ENCODE data around the gene AP2M1. TPM values are rescaled to one million over a fixed set of nuclear protein-coding genes. Genes with fewer than 3 reads are reported as not detected.

The AP2M1 gene
- total RNA-seq, 2 experiments from 2014 or later, result 147 to 158 TPM

- H3K27ac ChIP-seq (ENCODE audit: low read depth, low read length, poor library complexity, severe bottlenecking), result no peak overlapping the region
- H3K4me1 ChIP-seq (ENCODE audit: insufficient read depth, low read length, poor library complexity, severe bottlenecking), result peaks cover 7% of the 10 kb centered on the region
- H3K9me2 ChIP-seq (ENCODE audit: insufficient read depth, low read length), result no peaks in the 10 kb centered on the region
- no TSS peak for BruUV-seq (replicated peaks)
- H3K4me3 ChIP-seq (ENCODE audit: low read depth, low read length, poor library complexity, severe bottlenecking), result no peak overlapping the region
- no peaks in the 10 kb centered on the region for H3K36me3 ChIP-seq (ENCODE audit: insufficient read depth, low read length)
- no peak for TF ChIP-seq EZH2phosphoT487 (IDR thresholded peaks at IDR 0.05; ENCODE audit: borderline replicate concordance, low read depth, low read length)
- no peak for TF ChIP-seq CTCF (conservative IDR thresholded peaks at IDR 0.05; ENCODE audit: low read length)
- no peaks in the 10 kb centered on the region for H3K79me2 ChIP-seq (ENCODE audit: insufficient read depth, low read depth, low read length)
- intact Hi-C loops (cut with micrococcal nuclease; ENCODE audit: unreplicated experiment), result no loop called here
- no peaks in the 10 kb centered on the region for H4K20me1 ChIP-seq (ENCODE audit: insufficient read depth, low read length)
- no peak overlapping the region for H3K4me2 ChIP-seq (ENCODE audit: low read length)
- POLR2A ChIA-PET, result no interaction called here
- CTCF ChIA-PET (ENCODE audit: unreplicated experiment), result no interaction called here
- H3K9me3 ChIP-seq (ENCODE audit: low read length), result no peaks in the 10 kb centered on the region
- no peak overlapping the region for H2AFZ ChIP-seq (ENCODE audit: low read length)
- no peak for DNase-seq (ENCODE audit: low spot score)
Observed at GRCh38 chr3:184230603-184231528, 56.2 kb downstream of the AP2M1 start.

GRCh38 chr3:184231671-184232070 lies 57.0 kb downstream of the AP2M1 start:
- BruUV-seq (replicated peaks), result no TSS peak
- Histone ChIP-seq H4K20me1 (ENCODE audit: insufficient read depth, low read length) (no peaks in the 10 kb centered on the region), H3K36me3 (ENCODE audit: insufficient read depth, low read length) (no peaks in the 10 kb centered on the region), H2AFZ (ENCODE audit: low read length) (no peak overlapping the region), H3K27ac (ENCODE audit: low read depth, low read length, poor library complexity, severe bottlenecking) (no peak overlapping the region), H3K9me2 (ENCODE audit: insufficient read depth, low read length) (no peaks in the 10 kb centered on the region), H3K4me1 (ENCODE audit: insufficient read depth, low read length, poor library complexity, severe bottlenecking) (peaks cover 7% of the 10 kb centered on the region), H3K9me3 (ENCODE audit: low read length) (no peaks in the 10 kb centered on the region), H3K4me2 (ENCODE audit: low read length) (no peak overlapping the region), H3K4me3 (ENCODE audit: low read depth, low read length, poor library complexity, severe bottlenecking) (no peak overlapping the region), H3K79me2 (ENCODE audit: insufficient read depth, low read depth, low read length) (no peaks in the 10 kb centered on the region)
- CTCF ChIA-PET (ENCODE audit: unreplicated experiment), result no interaction called here
- intact Hi-C loops (cut with micrococcal nuclease; ENCODE audit: unreplicated experiment), result no loop called here
- DNase-seq (ENCODE audit: low spot score), result no peak
- POLR2A ChIA-PET, result interaction anchor here (0.6 kb wide), 1 partner anchor 308 kb away, joined by 3 read pairs; no protein-coding TSS in a partner anchor
- TF ChIP-seq EZH2phosphoT487 (IDR thresholded peaks at IDR 0.05; ENCODE audit: borderline replicate concordance, low read depth, low read length) (no peak), CTCF (conservative IDR thresholded peaks at IDR 0.05; ENCODE audit: low read length) (no peak)
